GM21717 (cell line): ENCODE data around the gene PIP4K2B.

Experiments used
- ATAC-seq: cut with Tn5 transposase; IDR thresholded peaks from one replicate; pipeline ENCODE4 v1.9.1; 2021; ENCODE audit warnings: mild to moderate bottlenecking, moderate library complexity; ENCODE audit not compliant: unreplicated experiment

Gene PIP4K2B

DNA sequence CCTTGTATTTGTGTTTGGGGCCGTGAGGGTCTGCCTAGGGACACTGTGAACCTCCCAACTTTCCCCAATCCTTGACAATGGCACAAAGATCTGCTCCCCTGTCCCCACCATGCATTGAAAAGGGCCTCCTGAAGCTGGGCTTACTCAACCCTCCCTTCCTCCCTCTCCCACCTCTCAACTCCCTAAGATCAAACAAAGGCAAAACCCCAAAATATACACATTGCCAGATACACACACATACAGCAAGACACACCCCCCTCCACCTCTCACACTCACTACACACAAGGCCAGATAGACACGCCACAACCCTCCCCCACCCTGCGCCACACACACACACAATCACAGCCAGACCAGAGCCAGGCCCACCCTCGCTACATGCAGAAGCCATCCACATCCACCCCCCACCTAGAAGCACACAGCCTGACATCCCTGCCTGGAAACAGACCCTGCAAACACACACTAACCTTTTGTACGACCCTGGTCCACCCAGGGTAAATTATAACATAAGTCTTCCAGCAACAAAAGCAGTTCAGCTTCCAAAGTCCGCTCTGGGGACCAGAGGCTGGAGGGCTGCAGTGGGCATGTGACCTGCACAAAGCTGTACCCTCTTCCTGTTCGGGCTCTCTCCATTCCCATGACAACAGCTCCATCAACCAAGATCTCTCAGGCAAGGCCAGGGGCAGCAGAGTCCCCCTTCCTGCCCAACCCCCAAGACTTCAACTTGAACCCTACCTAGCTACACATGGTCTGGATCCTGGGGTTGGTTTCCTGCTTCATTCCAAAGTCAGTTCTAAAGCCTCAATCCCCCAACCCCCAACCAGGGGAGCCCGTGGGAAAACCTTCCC lies 53.1 kb downstream of the PIP4K2B start:
- no peak for ATAC-seq

DNA sequence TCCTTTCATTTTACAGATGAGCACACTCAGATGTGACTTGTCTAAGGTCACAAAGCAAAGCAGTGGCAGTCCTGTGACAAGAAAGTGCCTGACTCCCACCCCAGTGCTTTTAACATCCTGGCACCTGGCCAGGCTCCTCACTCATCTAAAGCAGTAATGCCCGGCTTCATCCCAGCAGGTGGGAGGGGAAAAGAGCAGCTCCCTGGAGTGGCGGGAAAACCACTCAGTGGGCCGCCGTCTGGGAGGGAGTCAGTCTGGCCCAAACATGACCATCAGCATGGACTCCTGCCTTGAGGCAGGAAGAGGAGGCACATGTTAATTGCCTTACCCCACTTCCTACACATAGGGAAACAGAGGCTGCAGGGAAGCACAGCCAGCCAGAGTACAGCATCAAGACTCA lies 53.8 kb downstream of the PIP4K2B start:
- ATAC-seq, result no peak

DNA sequence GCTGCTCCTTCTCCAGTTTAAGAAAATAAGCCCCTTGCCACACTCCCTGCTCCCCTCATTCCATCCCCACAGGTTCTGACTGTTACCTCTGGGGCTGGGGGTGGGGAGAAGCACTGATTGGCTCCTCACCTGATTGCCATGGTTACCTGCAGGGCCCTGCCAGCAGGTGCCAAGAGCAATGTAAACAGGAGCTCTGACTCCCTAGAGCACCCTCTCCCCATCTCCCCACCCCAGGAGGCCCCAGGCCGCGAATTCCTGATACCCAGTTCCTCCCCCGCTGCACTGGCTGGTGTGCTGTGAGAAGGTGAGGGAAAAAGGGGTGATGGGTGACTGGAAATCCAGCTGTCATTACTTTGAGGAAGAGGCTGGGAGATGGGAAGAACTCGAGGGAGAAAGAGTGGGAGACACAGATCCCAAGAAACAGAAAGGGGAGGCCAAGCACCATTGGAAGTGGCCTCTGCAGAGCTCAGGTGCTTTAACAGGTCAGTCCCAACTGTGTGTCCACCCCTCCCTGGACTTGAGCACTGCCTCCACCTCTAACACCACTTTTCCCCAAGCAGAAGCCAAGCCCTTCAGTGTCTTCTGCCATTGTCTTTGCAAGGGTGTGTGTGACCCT lies 55.7 kb downstream of the PIP4K2B start:
- no peak for ATAC-seq

DNA sequence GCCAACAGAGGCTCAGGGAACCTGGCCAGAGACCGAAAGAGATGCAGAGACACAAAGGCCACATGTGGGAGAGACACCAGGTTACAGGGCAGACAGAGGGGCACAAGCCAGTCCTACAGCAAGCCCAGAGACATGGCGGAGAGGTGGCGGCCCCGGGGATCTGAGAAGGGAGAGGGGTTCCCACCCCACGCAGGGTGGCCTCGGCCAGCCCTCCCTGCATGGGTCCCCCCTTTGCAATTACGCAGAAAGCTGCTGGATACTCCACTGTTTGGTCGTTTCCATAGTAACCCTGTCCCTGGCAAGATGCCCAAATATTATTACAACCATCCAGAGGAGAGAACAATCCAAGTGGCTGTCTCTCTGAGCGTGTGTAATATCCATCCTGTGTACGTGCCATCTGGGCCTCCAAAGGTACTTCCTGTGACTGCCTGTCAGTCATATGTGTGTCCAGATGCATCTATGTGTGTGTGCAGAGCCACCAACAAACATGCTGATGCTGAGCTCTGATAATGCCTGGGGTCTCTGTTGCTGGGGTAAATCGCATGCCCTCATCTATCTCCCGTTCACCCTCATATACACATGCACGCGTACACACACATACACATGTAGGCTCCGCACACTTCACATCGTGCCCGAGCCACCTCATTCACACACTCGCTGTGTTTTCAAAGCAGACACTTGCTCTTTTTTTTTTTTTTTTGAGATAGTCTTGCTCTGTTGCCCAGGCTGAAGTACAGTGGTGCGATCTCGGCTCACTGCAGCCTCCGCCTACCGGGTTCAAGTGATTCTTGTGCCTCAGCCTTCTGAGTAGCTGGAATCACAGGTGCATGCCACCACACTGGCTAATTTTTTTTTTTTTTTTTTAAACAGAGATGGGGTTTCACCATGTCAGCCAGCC lies 56.7 kb downstream of the PIP4K2B start:
- no peak for ATAC-seq

DNA sequence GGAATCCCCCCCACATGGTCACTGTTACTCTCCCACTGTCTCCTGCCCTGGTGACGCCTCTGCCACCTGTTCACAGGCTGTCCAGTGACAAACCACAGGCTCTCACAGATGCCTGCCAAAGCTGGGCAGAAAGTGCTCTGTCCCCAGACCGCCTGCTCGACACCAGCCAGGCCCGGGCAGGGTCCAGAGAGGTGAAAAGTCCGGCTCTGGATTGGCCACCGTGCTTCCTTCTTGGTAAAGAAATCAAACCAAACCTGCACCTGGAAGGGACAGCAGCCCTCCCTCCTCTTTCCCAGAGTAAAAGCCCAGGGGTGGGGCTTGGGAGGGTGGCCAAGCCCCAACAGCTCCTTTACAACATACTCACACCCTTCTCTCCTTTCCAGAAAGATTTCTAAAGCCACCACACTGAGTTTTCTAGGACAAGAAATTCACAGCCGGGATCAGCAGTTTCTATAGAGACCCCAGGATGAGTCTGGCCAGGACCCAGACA lies 57.4 kb downstream of the PIP4K2B start:
- ATAC-seq, result no peak

DNA sequence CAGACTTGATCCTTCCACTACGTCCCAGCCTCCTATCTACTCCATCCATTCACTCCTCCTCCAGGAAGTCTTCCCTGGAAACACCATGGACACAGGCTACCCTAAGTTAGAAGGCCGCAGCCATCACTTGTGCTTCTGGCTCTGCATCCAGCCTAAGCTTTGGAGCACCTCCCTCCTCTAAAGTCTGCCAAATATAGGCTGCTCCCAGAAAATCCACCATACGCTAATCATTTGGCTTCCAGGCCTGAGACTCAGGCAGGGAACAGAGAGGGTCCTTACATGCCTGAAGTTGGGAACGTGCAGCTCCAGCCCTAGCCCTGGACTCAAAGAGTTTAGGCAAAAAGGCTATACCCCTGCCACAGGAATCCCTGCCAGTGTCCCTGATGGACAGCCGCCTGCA lies 57.9 kb downstream of the PIP4K2B start:
- ATAC-seq, result no peak

DNA sequence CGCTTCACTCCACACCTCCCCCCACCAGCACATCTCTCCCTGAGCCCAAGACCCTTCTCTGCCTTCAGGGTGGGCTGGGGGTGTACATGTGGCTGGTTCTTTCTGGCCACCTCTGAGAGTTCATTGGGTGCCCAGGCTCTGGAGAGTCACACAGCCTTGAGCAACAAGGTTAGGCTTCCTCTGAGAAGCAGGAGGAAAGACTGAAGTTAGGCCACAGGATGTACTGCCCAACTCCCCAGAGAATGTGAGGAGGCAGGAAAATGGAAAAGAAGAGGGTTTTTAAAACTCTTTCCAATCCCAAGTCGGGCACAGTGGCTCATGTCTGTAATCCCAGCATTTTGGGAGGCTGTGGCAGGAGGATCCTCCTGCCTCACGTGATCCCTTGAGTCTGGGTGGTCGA lies 58.5 kb downstream of the PIP4K2B start:
- ATAC-seq, result no peak

DNA sequence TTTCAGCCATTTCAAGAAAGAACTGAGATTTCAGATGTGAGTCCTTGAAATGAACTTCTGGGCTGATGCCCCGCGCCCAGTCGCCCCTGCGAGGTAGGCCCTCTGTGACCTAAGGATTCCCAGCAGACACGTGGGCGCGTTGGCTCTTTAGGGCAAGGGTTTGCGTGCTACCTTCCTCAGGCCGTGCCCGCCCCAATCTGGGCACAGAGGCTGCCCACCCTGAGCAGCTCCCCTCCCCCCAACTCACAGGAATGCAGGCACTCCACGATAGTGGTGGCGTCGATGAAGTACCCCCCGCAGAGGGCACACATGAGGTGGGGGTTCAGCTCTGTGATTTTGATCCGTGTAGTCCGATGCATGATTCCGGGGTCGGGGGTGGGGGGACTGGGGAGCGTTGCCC lies 59.3 kb downstream of the PIP4K2B start:
- no peak for ATAC-seq

DNA sequence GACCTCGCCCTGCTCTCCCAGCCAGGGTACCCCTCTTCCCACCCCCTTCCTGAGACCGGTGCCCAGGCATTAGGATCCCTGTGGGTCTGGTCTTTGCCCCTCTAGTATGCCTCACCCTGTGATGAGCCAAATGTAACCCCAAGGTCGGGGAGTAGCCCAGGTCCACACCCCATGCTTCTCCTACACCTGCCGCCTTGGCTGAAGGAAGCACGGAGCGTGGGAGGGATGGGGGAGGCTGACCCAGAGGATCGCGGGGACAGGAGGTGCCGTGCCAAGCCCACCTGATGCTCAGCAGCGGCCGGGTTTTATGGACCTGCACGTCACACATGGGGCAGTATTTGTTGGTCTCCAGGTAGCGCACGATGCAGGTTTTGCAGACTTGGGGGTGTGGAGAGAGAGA lies 60.1 kb downstream of the PIP4K2B start:
- no peak for ATAC-seq

DNA sequence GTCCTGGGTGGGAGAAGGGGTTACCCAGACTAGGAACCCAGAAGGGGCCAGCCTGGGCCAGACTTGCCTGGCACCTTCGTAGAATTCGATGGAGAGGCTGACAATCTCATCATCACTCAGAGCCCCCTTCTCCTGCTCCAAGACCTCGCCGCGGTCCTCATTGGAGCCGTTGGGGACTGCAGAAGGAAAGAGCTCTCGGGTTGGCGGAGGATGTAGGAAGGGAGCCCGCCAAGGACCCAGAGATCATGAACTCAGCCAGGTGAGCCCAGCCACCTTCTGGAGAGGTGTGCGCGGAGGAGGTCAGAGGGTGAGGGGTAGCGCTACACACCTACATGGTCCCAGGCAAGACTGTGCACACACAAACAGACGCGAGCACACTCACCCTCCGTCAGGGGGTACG lies 60.7 kb downstream of the PIP4K2B start:
- ATAC-seq, result no peak

DNA sequence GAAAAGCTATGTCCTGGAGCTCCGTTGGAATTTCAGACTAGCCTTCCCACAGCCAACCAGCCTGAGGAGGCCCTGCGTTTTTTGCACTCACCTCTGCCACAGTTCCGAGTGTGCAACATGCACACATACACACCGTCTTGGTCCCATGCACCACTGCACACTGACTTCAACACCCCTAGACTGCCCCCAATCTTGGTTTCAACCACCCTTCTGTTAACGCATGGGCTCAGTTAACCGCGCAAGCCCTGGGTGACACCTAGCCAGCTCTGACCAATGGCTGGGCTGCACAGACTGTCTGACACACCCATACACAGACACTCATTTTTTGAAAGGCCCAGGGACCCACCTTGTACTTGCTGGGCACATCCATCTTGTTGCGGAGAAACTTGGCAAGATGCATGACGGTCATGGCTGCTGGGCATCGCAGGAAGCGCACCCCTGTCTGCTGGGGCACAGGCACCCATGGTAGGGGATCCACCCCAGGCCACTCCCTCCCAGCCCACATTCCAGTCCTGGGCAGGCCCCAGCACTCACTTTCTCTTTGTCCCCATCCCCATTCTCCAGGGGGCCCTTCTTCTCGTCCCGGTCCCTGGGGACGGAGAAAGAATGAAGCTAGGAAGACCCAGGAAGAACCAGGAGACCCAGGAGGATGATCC lies 61.2 kb downstream of the PIP4K2B start:
- no peak for ATAC-seq

DNA sequence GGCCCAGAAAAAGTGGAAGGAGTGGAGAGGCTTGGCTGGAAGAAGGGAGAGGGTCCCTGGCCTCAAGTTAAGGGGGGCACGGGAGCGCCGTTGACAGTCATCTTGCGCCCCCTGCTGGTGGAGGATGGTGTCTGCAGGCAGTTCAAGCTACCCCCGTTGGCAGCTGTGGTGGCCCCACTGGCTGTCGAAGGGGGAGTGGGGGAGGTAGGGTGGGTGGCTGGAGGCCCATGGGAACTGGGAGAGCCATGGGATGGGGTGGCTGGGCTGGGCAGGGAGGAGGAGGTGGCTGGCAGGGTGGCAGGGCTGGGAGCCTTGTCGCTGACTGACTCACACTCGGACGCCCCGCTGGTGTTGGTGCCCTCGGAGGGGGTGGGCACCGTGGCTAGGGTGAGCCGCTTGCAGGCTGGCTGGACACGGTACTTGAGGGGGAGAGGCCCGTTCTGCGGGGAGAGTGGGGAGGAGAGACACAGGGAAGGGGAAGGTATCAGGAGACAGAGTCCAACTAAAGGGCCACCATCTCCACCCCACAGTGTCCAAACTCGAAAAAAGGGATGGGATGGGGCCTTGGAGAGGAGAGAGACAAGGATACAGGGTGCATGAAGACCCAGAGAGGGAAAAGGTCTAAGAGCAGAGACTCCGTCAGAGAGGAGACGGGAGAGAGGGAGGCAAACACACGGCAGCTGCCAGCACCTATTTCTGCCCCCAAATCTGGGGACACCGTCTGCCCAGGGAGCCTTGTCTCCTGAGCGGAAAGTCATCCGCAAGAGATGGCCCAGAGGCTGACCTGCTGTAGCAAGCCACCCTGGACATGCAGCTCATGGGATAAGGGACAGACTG lies 64.0 kb downstream of the PIP4K2B start:
- ATAC-seq, result no peak

DNA sequence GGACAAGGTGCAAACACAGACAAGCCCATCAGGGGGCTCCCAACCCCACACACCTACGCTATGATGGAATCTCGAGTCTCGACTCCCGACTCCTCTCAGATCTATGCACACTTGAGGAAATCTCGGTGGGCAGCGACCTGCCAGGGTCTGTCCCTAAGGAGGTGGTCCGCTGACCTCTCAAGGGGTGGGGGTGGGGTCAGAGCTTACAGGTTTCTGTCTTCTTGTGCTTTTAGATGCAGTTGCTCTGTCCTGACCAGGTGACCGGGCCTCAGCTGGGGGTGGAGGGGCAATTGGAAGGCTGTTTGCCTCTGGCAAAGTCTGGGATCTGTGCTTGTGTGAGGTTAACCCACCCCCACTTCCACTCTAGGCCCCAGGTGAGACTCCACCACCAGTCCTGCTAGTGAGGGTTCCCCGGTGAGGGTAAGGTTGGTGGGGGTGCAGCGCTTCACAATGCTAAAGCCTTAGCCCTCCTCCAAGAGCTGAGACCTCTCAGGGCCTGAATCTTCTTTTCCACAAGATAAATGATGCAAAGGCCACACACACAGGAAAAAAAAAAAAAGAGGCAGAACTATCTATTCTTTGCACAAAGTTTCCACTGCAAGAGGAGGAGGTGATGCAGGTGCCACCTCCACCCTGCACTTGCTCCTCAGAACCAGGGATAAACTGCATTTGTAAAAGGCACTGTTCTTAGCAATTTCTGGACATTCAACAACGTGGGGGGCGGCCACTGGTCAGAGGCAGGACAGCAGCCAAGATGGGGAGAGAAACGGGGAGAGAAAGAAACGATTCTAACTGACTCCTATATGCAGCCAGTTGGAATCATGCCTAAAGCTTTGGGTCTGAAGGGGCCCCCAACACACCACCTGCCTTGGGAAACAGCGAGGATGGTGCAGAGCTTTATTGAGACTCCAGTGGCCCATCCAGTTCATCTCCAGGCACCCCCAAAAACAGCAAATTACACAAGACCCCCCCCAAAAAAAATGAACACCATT lies 65.1 kb downstream of the PIP4K2B start:
- ATAC-seq, result no peak

DNA sequence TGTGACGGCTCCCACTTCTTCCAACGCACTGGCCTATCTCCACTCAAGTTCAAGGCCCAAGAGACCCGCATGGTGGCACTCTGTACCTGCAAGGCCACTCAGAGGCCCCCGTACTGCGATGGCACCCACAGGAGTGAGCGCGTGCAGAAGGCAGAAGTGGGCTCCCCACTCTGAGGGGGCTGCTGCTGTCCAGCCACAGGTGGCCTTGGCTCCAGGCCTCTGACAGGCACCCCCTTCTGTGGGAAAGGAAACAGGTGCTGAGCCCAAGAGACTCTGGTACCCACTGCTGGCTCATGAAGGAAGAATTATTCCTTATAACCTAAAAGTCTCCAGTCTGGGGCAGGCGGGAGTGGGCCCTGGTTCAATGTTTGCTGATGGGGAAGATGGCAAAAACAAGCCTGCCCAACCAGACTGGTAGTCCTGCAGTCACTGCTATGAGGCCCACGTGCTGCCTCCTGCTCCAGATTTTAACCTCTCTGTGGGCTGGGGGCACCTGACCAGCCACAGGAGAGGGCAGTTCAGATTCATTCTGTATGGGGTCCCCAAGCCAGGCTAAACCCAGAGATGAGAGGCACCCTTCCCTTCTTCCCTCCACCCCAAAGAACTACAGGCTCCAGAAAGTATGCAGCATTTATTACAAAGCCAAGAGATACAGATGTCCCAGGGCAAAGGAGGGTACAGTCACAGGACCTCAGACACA lies 65.9 kb downstream of the PIP4K2B start:
- ATAC-seq, result no peak

DNA sequence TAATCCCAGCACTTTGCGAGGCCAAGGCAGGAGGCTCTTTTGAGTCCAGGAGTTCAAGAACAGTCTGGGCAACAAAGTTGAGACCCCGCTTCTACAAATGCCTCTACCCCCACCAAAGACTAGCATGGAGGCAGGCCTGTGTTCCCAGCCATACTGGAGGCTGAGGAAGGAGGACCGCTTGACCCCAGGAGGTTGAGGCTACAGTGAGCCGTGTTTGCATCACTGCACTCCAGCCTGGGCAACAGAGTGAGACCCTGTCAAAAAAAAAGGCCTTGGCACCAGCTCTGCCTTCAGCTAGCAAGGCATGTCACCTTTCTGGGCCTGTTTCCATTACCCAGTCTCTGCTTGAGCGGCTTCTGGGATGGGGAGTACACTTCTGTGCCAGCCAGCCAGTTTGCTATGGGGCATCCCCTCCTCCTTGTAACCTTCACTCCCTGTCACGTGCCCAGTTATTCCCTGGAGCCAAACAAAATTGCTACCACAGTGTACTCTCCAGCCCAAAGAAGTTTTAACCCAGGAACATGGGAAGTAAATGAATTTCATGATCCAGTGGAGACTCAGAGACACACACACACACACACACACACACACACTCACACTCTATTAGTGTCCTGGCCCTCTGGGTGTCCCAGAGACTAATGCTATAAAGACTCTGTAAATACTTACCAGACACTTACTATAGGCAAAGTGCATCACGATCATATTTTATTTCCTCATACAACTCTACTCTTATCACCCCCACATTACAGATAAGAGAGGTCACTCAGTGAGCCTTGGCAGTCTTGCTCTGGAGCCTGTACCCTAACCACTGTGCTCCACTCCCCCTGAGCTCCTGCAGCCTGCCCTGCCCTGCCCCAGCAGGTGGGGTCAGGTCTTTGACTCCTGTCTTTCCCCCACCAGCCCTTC lies 66.7 kb downstream of the PIP4K2B start:
- ATAC-seq, result no peak

DNA sequence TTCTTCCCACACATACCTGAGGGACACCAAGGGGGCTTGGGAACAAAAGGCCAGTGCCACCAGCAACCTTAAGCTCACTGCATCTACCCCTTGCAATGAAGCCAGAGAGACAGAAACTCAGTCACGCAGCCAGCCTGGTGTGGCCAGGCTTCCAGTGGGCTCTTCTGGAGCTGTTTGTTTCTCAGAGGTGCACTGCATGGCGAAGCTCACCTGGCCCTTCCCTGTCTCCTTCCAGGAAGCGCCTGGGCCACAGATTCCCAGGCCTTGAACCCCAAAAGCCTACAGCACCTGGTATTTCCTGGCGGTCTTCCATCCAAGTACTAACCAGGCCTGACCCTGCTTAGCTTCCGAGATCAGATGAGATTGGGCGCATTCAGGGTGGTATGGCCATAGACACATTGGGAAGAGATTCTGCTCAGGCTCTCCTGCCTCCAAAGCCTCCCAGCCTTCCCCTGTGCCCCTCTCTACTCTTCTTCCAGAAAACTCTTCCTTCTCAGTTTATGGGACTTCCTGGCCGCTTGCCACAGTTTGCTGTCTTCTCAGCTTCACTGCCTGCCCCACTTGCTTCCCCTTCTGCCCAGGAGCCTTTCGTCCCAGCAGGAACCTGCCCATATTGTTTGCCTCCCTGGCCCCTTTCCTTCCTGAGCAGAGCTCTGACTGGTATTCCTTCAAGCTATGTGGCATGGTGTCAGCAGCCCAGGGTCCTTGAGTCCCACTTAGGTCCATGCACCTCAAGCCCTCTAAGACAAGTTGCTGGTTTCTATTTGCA lies 67.6 kb downstream of the PIP4K2B start:
- ATAC-seq, result no peak
